OCI-LY7 (cell line): ENCODE results near the gene DGKH.
"Not testable (repeated sequence)": the region's sequence is repeated elsewhere in the genome, so short reads cannot be mapped to it uniquely, and the experiment has no call there.

Experiments used
- CTCF ChIP-seq: fragments of 200-600 bp; sonication (generic); conservative IDR thresholded peaks from 2 replicates; pipeline ENCODE4 v1.5.1; 2014; ENCODE audit warnings: mild to moderate bottlenecking, antibody characterized with exemption, low read length, moderate library complexity, mixed read lengths
- EZH2phosphoT487 ChIP-seq: fragments of 200-600 bp; sonication (generic); IDR thresholded peaks from 2 replicates; pipeline ENCODE4 v1.6.1; 2018; ENCODE audit warnings: low read depth, borderline replicate concordance, mild to moderate bottlenecking, mixed run types, antibody characterized with exemption, low read length, moderate library complexity, mixed read lengths

GRCh38 chr13:42096222-42096621 is 47.8 kb downstream of the DGKH start:
- TF ChIP-seq EZH2phosphoT487, CTCF: not testable (repeated sequence)
